ENCODE measurements around the gene GP1BB.

GP1BB gene

GRCh38 chr22:19760058-19760950 is 37.0 kb downstream of the GP1BB start, which contains the start of gene TBX1:
TBX1 (plus strand) TSS chr22:19760778; CDS start chr22:19760844, 66 bp downstream.
- H3K4me3 ChIP-seq, result peak within 1 kb of the TSS; percentile 65
- no peak for DNase-seq (ENCODE audit: low spot score)
- no peak within 1 kb of the TSS for H3K27ac ChIP-seq
- no peak for TF ChIP-seq CTCF (IDR thresholded peaks at IDR 0.05)

GRCh38 chr22:19760951-19761724 is 37.8 kb downstream of the GP1BB start:
- no peak for TF ChIP-seq CTCF (IDR thresholded peaks at IDR 0.05)
- no peak overlapping the region for H3K27ac ChIP-seq
- H3K4me3 ChIP-seq, result peak overlapping the region; percentile 65
- DNase-seq (ENCODE audit: low spot score), result no peak

GRCh38 chr22:19761725-19762567 is 38.6 kb downstream of the GP1BB start:
- Histone ChIP-seq H3K4me3 (peak overlapping the region; percentile 65), H3K27ac (no peak overlapping the region)
- DNase-seq (ENCODE audit: low spot score), result no peak
- no peak for TF ChIP-seq CTCF (IDR thresholded peaks at IDR 0.05)

GRCh38 chr22:19762568-19763457 is 39.5 kb downstream of the GP1BB start:
- no peak for TF ChIP-seq CTCF (IDR thresholded peaks at IDR 0.05)
- no peak for DNase-seq (ENCODE audit: low spot score)
- H3K27ac ChIP-seq, result no peak overlapping the region
- no peak overlapping the region for H3K4me3 ChIP-seq

- no peak for DNase-seq (ENCODE audit: low spot score)
- no peak for TF ChIP-seq CTCF (IDR thresholded peaks at IDR 0.05)
- Histone ChIP-seq H3K27ac (no peak overlapping the region), H3K4me3 (no peak overlapping the region)
Measured at GRCh38 chr22:19763458-19764298, 40.3 kb downstream of the GP1BB start.
